GM19455 (cell line): ENCODE data around the gene CACNB2.

ENCODE experiments used
- ATAC-seq: cut with Tn5 transposase; IDR thresholded peaks from one replicate; pipeline ENCODE4 v1.9.1; 2021; ENCODE audit not compliant: unreplicated experiment

CACNB2 gene

DNA sequence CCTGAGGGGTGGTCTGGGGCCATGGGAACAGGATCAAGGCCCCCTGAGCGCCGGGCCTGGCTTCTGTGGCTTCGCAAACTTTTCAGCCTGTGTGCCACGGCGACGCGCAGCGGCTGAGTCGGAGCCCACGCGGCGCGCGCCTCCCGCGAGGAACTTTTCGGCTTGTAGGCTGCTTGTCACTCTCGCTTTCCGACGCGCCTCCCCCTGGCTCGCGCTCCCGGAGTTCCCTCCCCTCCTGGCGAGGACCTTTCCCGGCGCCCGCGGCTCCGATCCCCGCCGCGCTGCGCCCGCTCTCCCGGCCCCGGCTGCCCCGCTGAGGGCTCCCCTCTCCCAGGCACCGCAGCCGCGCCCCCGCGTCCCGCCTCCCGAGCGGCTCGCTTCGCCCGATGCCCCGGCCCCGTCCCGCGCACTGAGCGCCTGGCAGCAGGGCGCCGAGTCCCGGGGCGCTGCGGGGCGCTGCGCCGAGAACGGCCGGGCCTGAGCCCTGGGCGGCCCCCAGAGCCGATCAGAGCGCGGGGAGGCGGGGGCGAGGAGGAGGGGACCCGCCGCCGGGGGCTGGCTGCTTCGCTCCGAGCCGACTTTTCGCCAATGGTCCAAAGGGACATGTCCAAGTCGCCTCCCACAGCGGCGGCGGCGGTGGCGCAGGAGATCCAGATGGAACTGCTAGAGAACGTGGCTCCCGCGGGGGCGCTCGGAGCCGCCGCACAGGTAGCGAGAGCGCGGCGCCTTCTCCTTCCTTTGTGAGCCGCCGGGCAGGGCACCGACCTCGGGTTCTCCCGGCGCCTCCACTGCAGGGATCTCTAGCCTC, at the start of gene CACNB2:
Gene CACNB2, plus strand, starts transcription at position 276 of the 808 bp plus-strand sequence.
- ATAC-seq = no peak

DNA sequence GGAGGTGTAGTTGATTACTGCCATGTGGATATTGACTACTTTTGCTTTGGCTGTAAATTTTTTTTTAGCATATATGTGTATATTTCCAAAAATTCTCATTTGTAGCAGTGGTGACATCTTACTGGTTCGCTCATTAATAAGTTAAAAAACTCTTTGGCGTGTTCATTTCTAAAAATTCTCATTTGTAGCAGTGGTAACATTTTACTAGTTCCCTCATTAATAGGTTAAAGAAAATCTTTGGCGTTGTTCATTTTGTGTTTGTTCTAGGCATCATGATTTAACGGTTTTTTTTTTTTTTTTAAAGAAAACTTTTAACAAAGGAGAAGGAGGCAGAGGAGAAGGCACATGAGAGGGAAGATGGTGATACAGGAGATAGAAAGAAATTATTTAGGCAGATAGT, 45.9 kb upstream of the CACNB2 start:
- ATAC-seq = no peak

DNA sequence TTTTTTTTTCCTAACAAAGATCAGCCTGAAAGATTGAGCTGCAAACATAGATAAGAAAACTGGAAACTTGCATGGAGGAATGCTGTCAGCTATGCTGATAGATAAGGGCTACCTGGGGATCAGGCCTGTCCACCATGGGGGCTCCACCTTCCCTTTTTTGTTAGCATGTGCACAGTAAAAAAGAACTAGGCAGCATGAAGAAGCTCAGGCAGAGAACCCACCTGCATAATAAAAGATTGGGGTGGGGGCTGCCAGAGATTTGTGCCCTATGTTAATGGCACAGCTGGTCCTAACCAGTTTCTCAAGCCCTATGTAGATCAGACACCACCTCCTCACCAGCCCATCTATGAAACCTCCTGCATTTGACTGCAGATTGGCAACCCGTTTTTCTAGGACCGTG, 45.4 kb upstream of the CACNB2 start:
- ATAC-seq = no peak

DNA sequence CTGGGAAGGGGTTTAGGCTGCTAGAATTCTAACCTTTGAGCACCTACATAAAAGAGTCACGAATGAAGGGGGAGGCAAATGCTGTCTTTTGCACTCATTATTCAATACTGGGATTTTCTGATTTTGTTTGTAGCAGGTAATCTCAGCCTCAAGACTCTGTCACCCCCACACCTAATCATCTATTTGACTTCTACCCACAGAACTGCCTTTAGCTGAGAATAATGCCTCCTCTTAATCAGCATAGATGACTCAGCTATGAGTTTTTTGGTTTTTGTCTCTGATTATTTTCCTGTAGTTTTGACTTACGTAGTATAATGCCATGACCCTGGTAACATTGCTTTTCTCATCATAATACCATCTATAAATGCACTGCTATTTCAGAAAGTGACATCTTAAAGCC, 42.7 kb upstream of the CACNB2 start:
- ATAC-seq = no peak

DNA sequence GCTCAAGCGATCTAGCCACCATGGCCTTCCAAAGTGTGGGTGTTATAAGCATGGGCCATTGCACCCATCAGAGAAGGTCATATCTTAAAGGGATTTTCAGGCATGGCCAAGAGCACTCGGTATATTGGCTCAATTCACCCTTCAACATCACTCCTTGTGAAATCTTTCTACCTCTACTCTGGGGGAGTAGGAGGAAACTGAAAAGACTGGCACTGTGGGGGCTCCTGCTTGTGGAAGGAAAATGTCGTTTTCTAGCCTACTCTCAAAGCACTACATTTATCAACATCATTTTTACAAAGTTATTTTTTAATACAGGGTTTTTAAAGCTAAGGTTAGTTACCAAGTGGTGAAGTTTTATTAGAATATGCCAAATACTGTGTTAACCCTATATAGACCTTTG, 42.0 kb upstream of the CACNB2 start:
- no peak for ATAC-seq

DNA sequence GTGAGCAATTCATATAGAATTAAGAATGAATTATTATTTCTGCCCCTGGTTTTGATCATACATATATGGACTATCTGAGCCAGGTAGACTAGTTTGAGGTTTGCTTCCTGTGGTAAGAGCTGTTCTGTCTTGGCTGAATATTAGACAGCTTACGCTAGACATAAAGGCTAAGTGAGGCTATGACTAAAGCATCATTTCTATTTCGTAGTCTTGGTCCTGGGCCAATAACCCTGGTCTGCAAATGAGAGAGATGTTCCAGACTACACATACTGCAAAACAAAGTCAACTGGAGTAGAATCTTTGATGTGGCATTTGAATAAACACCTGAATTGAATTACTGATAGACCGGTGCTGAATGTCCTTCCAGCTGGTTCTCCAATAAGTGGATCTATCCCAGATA, 40.8 kb upstream of the CACNB2 start:
- ATAC-seq = no peak

DNA sequence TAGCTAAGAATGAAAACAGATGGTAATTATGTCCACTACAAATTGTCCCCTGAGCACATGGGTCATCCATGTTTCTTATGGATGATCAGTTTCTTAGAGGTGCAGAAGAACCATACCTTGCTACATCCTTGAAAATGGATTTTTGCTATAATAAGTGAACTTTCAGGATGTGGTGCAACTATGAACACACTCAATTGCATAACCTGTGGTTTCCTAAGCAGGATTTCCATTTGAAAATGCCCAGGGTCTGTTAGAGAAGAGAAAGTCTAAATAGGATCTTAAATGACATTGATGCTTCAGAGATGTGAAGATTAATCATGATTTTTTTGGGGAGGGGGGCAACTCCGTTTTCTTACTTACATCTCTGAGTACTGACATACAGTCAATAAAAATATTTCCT, 39.6 kb upstream of the CACNB2 start:
- no peak for ATAC-seq

DNA sequence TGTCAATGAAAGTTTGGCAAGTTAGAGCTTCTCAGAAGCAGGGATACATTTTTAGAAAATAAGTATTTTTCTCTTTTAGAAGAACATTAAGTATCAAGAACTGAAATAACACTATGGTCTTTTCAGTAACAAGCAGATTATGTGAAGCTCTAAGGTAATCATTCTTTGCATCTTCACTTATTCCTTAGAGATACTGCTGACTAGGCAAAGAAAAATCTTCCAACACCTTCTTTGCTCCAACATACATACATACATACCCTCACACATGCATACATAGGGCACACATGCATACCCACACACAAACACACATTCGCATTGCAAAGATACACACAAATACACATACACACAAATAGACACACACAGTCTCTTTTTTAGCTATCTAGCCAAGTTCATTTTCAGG, 37.8 kb upstream of the CACNB2 start:
- no peak for ATAC-seq

DNA sequence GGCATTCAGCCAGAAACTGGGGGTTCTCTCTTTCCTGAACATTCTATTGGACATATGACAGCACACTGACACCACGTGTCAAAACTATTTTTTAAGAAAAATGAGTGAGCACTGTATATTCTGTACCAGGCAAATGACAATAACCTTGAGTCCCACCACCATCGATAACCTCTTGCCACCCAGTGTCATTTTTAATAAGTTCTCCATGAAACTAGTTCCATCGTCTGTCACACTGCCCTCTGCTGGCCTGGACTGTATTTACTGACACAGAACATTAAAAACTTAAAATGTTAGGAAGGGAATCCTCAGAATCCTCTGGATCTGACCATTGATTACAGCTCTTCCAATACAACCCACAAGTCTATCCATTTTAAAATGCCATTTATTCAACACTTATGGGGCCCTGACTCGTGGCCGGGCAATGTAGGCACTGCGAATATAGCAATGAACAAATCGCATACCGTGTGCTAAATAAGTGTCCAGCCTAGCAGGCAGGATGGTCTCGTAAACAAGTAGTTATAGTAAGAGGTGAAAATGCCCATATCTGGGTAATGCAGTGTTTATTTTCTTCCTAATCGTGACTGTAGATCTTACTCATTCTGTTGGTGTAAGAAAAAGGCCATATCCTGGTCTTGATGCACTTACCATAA, 35.9 kb upstream of the CACNB2 start:
- no peak for ATAC-seq

DNA sequence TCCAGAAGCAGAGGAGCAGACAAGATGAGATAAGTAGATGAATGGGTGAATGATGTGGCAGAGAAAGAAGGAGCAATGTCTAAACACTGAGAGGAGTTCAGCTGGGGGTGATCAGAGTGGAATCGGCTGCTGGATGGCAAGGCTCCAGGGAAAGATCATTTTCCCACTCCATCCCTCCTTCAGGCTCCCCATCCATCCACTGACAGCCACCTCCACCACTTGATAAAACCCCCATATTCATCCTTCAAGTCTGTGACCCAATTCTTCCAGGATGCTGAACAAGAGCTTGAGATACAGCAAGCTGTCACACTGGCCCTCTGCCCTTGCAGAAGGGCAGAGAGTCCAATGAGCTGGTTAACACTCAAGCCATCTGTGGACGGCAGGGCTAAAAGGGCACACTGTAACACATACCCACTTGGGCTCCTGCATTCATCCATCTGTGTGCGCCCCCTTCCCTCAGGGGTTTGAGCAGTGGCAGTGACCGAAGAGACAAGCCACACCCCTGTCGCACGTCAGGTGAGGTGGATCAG, 30.8 kb upstream of the CACNB2 start:
- no peak for ATAC-seq

DNA sequence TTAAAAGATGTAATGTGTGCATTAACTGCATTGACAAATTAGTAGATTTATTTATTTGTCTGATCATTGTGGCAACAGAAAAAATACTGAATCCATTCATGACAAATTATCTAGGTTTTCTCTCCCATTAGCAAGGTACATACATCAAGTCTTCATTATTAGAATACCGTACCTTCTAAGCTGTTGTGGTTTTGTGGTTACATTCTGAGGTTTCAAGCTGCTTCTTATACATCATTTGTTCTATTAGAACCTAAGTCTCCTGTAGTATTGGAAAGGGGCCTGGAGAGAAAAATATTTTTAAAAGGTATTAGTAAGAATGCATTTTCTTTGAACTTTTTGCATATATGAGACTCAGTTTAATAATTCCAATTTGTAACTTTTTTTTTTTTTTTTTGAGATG, 26.3 kb upstream of the CACNB2 start:
- ATAC-seq = no peak

DNA sequence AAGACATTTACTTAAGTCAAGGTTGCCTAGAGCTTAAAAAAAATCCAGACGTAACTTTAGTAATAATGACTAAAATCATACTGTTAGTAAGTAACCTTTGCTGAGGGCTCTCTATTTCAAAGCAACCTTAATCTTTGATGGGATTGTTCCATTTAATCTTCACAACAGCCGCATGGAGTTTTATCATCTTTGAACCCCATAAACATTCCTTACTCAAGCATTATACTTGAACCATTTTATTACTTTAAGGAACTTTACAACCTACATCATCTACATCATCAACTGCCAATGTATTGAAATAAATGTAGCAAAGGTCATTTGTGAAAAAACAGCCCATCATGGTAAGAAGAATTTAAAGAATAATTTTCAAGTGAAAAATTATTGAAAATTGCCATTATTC, 22.9 kb upstream of the CACNB2 start:
- ATAC-seq = no peak

DNA sequence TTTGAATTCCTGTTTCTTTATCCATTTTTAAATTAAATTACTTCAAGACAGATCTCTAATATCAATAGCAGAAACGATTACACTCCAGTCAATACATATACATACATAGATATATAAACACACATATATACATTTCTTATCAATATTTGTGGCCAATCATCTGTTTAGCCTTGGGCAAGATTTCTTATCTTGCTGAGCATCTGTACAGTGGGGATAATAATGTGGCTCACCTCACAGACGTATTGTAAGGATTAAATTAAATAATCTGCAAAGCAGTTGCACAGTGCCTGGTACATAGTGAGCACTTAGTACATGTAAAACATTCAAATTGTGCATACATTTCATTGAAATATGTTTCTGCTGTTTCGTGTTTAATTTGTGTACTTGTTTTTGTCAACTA, 17.5 kb upstream of the CACNB2 start:
- no peak for ATAC-seq

DNA sequence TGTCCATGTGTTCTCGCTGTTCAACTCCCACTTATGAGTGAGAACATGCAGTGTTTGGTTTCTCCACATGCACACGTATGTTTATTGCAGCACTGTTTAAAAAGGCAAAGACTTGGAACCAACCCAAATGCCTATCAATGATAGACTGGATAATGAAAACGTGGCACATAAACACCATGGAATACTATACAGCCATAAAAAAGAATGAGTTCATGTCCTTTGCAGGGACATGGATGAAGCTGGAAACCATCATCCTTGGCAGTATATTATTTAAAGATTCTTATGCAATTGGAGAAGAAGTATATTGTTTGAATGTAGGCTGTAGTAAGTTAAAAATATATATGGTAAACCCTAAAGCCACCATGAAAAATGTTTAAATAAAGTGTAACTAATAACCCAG, 7.2 kb upstream of the CACNB2 start:
- no peak for ATAC-seq

DNA sequence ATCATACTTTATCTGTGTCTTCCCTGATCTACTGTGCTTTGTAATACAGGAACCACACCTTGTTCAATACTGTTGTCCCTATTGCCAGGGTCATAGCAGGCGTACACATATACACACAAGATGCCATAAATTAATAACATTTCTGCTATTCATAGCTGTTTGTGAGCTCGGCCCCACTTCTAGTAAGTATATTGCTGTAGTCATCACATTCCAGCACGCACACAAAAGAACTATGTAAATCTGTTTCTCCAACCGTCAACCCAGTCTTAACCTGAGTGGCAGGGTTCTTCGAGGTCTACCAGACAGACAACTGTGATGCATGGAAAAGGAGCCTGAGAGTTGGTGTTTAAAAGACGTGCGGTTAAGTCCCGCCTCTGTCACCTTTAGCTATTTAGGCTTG, 5.7 kb upstream of the CACNB2 start:
- no peak for ATAC-seq

DNA sequence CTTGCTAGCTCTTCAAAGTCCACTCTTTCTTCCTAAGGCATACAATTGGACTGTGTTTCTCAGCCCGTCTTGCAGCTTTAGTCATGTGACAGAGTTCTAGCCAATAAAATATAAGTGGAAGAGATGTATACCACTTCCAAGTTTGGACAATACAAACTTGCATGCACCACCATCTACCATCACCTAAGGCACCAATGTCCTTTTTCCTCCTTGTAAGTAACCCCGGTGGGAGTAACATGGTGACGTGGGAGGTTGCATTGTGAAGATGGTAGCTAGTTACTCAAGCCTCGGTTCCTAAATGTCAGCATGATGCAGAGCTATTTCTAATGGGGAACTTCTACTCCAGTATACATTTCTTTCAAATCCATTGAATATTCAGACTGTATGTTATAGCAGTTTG, 5.3 kb upstream of the CACNB2 start:
- ATAC-seq = no peak

DNA sequence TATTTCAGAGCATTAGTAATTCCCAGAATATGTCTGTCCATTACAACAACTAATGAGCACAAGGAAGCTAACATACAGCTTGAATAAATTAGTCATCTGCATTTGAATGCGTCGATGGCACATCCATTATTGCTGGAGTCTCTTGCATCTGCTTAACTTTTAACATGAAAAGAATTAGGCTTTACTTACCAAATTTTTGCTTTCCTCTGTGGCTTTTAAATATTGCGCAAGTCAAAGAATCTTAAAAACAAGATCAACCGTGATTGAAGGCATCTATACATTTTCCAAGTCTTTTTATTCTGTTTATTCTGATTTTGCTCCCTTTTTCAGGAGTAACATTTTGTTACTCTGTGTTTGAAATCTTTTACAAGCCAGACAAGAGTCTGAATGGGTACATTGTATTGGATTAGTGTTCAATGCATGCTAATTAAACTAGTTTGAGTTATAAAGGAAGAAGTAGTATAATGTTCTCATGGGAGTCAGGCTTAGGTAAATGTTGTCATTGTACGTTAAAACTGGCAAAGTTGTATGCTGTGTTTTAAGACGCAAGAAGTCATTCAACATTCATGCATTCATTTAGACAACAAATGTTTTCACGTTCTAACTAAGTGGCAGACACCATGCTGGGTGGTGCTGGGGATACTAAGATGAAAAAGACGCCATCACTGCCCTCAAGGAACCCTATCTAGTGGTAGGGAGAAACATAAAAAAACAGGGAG, 4.0 kb upstream of the CACNB2 start:
- no peak for ATAC-seq

DNA sequence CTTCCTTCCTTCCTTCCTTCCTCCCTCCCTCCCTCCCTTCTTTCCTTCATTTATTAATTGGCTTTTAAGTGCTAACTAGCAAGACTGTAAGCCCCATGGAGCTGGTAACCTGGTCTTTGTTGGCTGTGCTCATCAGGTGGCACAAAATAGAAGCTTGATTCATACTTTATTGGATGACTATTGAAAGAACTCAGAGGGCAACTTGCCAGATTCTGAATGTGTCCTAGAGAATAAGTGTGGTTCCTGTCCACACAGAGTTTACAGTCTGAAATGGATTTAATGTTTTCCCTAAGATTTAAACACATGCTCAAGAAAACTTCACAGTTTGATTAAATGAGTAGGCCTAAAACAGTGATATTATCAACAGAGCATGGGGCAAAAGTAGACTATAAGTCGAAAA, 3.1 kb upstream of the CACNB2 start:
- no peak for ATAC-seq

DNA sequence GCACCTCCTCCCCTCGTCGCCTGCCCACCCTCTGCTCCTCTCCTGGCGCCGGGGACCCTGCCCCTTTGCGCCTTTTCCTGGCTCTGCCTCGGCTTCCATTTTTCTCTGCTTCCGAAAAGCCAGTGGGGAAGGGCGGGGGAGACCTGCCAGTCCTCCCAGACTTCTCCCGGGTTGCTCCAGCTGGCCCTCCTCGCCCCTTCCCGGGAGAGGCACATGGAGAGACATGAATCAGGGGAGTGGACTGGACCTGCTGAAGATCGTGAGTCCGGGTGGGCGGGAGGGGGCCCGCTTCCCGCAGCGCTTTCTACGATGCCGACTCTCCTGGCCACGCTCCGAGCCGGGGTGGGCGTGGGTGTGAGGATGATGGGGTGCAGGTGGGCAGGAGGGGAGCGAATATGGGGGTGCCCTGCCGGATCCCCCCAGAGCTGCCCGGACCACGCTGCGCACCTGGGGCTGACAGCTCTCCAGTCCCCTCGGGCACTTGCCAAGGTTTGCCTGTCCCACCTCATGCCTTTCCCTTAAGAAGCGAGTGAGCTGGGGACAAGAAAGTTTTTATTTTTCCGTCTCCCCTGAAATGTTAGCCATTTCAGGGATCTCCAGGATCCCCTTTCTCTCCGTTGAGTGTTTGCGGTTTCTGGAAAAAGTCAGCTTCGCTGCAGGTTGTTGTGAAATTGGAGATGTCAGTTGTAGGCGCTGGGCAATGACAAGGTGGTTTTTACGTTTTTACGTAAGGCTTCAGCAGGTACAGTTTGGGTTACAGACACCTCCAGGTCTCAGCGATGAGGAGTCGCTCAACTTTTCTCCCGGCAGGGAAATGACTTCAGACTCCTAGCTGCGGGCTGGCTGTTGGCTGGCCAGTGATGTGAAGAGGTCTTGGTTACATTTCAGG, 977 bp downstream of the CACNB2 start:
- no peak for ATAC-seq

DNA sequence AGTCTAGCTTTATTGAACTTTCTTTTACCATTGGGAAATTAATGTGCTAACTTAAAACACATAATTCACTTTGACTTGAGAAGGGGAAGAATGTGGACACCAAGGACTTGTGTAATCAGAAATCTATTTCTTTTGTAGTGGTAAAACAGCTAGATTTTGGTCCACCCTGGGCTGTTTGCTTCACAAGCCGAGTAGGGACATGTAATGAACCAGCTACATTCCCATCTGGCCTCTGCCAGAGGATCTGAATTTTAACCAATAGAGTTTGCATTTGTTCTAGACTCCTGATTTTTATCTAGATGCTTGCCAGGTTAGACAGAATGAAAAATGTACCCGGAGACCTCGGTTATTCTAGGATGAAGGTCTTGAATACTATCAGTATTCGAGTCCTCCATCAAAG, 1.9 kb downstream of the CACNB2 start:
- no peak for ATAC-seq

DNA sequence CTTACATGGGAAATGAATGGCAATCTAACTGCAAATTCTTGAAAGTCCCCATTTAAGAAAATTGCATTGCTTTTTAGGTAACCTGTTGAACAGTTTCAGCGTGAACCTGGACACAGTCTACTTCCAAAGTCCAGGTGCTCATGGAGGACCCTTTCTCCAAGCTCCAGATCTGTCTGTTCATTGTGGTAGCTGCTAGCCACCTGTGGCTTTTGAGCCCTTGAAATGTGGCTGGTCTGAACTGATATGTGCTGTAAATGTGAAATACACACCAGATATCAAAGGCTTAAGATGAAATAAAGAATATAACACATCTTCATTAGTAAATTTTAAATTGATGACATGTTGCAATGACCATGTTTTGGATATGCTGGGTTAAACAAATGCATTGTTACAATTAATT, 4.2 kb downstream of the CACNB2 start:
- no peak for ATAC-seq
